GM19397 (cell line): ENCODE measurements around the gene SLC28A2.
"Not testable (repeated sequence)": the region's sequence is repeated elsewhere in the genome, so short reads cannot be mapped to it uniquely, and the experiment has no call there.

ENCODE experiments used
- ATAC-seq: cut with Tn5 transposase; IDR thresholded peaks from one replicate; pipeline ENCODE4 v1.9.1; 2021; ENCODE audit warnings: mild to moderate bottlenecking, moderate library complexity; ENCODE audit not compliant: unreplicated experiment

SLC28A2 gene, protein sequence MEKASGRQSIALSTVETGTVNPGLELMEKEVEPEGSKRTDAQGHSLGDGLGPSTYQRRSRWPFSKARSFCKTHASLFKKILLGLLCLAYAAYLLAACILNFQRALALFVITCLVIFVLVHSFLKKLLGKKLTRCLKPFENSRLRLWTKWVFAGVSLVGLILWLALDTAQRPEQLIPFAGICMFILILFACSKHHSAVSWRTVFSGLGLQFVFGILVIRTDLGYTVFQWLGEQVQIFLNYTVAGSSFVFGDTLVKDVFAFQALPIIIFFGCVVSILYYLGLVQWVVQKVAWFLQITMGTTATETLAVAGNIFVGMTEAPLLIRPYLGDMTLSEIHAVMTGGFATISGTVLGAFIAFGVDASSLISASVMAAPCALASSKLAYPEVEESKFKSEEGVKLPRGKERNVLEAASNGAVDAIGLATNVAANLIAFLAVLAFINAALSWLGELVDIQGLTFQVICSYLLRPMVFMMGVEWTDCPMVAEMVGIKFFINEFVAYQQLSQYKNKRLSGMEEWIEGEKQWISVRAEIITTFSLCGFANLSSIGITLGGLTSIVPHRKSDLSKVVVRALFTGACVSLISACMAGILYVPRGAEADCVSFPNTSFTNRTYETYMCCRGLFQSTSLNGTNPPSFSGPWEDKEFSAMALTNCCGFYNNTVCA

DNA sequence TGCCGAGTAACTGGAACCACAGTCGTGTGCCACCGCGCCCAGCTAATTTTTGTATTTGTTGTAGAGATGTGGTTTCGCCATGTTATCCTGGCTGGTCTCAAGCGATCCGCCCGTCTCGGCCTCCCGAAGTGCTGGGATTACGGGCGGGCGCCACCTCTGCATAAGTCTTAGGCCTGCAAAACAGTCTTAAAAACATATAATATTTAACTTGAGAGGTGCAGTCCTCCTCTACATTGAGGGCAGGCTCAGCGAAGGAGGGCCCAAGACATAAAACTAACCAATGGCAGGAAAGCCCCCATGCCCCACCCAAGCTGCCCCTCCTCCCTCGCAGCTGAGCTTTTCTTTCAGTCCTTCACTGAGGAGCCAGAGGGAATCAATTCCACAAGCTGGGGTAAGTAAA, at the start of gene SLC28A2:
Gene SLC28A2 (plus strand): TSS at position 347 of the 400 bp plus-strand sequence. CDS start 982 bp downstream, outside the sequence.
- ATAC-seq, result no peak

DNA sequence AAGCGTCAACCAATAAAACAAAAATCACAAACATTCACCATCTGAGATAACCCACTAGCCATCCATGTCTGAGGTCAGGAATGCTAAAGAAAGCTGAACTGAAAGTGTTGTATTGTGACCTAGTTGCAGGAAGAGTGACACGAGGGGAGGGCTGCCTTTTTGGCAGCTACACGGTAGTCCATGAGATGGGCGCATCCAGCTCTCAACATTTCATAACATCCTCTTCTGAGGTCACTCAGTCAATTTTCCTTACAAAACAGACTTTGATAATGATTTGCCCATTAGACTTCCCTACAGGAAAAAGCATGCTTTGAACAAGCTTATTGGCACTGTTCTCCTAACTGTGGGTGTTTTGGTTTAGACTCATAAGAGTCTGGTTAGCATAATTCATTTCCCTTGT, 48.9 kb upstream of the SLC28A2 start:
- ATAC-seq, result no peak

DNA sequence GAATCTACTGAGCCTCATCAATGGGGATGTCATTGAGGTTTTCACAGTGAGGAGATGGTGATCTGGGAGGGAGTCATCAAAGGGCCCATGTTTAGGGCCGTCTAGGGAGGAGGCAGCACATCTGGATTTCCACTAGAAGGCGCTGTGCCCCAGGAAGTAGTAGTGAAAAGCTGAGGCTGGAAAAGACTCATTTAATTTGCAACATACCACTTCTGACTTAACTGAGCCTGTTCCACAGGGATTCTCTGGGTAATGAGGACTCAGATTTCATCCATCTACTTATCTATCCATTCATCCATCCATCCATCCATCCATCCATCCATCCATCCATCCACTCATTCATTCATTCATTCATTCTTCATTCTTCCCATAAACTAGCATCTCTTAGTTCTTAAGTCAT, 46.8 kb upstream of the SLC28A2 start:
- no peak for ATAC-seq

DNA sequence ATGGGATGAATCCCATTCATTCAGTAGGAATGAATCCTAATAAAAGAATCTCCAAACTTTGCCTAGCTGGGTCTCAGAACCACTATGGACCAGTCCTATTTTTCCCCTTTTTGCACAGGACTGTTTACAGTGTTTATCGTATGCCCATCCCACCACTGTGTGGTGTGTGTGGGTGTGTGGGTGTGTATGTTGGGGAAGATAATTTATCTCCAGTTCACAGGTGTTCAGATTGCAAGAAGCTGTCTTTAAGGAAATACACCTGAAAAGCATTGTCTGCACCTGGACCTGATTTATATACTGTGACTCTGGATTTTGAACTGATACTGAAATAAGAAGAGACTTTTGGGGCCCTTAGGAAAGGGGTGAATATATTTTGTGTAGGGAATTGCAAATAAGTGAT, 39.5 kb upstream of the SLC28A2 start:
- no peak for ATAC-seq

DNA sequence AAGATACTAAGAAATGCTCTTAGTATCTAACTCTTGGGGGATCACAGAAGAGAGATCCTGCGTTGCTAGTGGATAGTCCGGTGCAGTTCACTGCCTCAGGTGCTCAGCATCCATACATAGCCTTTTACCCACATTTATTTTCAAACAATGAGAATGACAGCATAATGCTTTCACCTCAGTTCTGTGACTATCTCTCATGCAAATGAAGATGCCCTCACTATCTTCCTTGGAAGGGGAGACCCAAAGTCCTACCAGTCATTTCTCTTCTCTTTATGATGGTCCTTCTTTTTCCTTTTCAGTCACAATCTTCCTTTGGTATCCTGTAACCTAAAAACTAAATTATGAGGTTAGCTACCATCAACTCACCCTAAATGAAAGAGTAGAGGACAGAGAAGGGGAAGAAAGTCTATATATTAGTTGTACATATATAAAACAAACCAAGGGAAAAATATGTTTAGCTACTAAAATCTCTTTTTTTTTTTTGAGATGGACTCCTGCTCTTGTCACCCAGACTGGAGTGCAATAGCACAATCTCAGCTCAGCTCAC, 30.9 kb upstream of the SLC28A2 start:
- ATAC-seq, result no peak

DNA sequence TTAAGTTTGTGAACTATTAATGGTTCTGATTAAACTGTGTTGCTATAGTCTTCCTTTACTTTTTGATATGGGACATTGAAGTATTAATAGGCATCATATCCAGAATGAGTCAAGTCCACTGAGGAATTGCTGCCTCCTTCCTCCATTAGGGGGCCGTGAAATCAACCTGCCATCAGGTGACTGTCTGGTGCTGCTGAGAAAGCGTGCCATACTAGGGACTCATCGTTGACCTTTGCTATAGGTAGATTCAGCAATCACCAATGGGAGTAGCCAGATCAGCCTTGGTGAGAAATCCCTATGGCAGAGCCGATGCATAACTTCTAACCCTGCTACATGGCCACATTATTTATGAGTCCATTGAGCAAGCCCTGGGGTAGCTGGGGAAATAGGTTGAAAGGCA, 30.1 kb upstream of the SLC28A2 start:
- ATAC-seq, result no peak

DNA sequence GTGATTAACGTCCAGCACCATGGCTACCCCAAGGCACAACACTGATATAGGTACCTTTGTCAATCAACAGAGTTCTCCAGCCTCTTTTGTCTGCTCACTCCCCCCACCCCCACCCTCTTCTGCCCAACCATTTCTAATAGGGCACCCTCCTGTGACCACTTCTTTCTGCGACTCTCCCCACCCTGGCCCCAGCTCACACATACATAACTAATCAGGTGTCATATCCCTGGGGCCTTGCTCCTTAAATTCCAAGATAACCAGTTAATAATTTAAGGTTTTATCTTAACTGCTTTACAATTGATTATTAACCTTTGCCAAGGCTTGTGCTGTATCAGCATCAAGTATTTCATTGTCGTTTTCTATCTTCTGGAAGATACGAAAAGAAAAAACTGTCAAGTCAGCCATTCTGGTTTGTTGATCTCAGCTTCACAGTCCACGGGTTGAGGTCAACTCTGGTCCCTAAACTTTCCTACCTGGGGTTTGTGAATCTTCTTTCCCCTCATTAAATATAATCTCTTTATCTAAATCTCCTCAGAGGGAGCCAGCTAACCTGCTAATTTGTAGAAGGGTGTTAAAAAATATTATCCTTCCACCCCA, 27.3 kb upstream of the SLC28A2 start:
- no peak for ATAC-seq

DNA sequence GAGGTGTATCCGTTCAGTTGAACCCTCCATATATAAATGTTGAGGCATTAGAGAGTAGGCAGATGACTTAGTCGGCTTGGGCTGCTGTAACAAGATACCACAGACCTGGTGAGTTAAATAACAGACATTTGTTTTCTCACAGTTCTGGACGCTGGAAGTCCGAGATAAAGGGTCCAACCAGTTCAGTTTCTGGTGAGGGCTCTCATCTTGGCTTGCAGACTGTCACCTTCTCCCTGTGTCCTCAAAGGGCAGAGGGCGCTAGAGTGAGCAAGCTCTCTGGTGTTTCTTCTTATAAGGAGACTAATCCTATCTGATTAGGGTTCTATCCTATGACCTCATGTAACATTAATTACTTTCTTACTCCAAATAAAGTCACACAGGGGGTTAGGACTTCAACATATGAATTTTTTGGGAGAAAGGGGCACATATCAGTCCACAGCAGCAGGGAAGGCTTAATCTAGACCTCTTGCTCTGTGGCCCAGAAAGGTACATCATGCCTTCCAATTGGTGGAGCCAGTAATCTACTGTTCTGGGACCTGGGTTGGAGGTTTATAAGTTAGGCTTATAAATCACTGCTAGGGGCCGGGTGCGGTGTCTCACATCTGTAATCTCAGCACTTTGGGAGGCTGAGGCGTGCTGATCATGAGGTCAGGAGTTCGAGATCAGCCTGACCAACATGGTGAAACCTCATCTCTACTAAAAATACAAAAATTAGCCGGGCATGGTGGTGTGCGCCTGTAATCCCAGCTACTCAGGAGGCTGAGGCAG, 26.3 kb upstream of the SLC28A2 start:
- no peak for ATAC-seq

DNA sequence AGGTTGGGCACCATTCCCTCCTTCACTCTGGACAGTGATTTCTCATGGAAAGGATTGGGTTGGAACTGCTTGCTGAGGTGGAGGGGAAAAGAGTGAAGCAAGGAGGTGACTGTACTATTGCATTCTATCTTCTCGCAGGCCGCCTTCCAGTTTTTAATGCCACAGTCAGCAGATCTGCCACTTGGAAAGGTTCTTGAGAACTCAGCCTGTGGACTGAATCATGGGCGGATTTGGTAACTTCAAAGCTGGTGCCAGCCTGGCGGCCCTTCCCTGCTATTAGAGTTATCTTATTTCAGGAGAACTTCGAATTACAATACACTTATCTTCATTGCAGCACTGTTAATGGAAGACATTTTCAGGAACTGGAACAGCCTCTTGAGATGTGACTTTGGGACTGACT, 23.1 kb upstream of the SLC28A2 start:
- no peak for ATAC-seq

DNA sequence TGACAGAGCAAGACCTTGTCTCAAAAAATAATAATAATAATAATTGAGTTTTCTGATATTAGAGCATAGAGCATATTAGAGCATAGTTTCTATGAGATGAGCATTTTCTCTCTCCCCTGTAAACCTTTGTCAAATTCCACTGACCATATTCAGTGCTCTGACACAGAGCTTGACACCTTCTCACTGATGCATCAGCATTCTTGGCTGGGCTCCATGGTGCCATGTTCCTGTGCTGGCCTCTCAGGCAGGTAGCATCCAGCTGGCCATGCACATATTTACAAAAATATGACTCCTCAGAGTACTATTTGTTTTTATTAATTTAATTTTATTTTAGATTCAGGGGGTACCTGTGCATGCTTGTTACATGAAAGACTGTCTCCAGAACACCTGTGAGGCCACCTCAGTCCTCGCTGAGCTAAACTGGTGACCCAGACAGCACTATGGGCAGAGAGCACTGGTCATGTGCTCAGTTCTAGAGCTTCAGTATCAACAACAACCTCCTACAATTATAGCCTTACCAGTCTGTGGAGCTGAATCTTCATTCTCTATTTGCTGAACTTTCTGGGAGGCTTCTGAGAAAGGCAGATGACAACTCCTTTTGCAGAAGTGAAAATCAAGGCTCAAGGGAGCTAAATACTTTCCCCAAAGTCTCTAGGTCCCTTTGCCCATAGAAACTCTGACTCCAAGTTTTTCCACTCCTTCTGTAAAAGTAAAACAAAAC, 21.6 kb upstream of the SLC28A2 start:
- no peak for ATAC-seq

DNA sequence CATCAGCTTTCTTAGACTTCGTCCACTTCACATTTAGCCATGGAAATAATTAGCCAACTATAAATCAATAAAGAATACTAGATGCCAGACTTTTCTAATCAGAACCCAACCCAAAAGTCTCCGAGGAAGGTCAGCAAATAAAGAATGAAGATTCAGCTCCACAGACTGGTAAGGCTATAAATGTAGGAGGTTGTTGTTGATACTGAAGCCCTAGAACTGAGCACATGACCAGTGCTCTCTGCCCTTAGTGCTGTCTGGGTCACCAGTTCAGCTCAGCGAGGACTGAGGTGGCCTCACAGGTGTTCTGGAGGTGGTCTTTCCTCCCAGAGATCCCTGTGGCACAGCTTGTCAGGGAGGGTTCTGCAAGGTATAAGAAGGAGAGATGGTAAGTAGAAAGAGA, 20.9 kb upstream of the SLC28A2 start:
- no peak for ATAC-seq

DNA sequence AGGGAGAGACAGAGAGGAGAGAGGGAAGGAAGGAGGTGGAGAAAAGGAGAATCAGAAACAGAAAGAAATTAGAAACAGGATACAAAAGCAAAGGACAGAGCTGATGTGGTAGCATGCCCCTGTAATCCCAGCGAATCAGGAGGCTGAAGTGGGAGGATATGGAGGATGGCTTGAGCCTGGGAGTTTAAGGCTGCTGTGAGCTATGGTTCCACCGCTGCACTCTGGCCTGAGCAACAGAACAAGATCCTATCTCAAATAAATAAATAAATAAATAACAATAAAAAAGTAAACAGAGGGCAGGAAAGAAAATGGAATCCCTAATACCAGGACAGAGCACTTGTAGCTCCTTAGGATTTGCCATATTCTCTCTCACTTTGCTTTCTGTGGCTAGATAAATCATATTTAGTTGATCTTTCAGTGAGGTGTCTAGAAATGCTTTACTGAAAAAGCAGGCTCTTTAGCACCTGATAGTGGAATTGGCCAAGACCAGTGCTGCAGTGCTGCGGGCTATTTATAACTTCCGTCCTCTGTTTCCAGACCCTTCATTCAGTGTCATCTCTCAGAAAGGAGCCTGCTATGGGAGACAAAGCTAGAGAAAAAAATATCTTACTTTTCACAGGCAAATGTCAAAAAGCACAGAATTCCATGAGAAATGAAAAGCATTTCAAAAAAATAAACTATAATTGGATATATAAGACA, 20.0 kb upstream of the SLC28A2 start:
- no peak for ATAC-seq

DNA sequence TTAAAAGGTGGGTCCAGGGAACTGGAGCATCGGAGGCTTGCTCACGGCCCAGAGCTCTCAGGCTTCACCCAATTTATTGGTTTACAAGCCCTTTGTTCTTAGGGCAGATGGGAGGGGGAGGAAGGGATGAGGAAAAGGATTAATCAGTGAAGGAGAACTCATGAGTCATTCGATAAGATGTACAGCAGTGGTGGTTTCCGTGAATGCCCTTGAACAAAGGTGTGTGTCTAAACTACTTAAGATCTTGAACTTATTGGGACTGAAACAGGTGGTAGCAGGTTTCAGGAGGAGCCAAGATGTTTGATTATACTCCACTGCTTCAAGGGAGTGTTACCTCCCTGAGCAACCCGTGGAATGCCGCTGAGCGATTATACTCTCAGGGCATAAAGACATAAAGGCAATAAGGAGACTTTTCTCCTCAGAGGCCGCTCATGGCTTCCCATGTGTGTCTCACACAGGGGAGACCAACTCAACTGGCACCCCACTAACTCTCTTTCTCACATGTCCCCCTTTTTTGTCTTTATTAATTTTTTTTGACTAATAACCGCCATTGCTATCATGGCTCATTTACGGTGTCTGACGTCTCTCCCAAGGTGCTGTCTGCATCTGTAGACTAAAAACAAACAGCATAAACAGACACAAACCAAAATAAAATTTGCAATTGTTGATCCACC, 17.3 kb upstream of the SLC28A2 start:
- no peak for ATAC-seq

DNA sequence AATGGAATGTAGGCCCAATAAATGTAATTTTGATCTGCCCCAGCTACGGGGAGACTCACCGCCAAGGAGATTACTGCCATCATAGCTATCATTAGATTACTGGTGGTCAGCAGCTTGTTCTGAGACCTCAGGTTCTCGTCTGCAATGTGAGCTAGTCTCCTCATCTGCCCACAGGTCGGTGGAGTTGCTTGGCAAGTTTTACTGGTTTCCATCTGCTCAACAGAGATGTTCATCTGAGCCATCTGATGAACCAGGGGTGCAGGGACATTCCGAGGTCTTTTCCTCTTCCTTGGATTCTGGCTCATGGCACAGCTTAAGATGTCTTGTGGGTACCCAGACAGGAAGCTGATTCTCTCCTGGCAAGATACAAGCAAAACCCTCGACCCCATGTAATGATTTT, 15.2 kb upstream of the SLC28A2 start:
- not testable (repeated sequence) for ATAC-seq

DNA sequence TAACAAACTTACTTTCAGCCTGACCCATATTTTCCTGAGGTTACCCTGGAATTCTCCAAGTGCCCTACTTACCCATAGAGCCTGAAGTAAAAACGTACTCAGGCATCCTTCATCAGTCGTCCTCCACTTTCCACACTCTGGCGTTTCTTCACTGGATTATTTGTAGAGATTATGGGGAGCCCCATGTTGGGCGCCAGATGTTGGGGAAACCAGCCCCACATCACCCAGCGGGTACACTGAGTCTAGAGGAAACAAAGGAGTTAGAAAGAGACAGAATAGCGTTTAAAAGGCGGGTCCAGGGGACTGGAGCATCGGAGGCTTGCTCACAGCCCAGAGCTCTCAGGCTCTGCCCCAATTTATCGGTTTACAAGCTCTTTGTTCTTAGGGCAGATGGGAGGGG, 9.7 kb upstream of the SLC28A2 start:
- no peak for ATAC-seq

DNA sequence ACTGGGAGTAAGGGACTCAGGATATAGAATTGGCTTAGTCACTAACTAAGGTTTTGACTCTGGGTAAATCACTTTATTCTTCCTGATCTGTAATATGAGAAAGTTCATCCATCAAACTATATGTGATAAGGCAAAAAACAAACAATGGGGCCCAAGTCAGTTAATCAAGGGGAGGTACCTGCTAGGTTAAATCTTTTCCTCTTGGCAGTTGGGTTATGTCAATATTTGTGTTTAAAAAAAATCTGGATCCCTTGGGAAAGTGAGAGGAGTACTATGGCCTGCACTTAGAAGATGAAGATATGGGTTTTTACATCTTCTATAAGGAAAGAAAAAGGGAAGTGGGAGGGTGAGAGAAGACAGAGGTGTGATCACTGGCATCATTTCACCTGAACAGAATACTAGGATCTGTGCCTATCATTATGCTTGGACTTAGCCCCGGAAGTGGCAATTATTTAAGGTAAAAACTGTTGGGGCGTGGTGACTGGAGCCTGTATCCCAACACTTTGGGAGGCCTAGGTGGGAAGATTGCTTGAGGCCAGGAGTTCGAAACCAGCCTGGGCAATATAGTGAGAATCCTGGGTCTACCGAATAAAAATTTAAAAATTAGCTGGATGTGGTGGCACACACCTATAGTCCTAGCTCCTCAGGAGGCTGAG, 2.8 kb upstream of the SLC28A2 start:
- ATAC-seq, result no peak

DNA sequence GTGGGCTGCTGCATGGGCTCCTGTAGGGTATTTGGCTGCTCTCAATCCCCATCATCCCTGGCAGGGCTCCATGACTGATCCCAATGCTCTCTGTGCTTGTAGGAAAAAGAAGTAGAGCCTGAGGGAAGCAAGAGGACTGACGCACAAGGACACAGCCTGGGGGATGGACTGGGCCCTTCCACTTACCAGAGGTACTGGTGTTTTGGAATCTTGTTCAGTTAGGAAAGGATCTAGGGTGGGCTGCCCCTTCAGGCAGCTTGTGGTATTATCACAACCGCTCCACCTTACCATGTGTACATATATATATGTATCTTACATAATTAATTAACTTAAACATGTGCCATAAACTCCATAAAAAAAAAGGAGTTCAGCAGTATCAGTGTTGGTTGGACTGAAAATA, 1.3 kb downstream of the SLC28A2 start:
- ATAC-seq, result no peak

DNA sequence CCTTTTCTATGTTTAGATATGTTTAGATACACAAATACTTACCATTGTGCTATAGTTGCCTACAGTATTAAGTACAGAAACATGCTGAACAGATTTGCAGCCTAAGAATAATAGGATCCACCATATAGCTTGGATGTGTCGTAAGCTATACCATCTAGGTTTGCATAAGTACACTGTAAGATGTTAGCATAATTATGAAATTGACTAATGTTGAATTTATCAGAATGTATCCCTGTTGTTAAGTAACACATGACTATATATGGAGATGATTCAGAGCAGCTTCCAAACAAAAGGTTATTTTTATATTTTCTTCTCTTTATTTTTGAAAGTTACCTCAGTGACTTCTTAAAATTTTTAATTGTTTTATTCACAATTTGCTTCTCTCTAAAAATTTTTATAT, 2.4 kb downstream of the SLC28A2 start:
- ATAC-seq, result no peak

DNA sequence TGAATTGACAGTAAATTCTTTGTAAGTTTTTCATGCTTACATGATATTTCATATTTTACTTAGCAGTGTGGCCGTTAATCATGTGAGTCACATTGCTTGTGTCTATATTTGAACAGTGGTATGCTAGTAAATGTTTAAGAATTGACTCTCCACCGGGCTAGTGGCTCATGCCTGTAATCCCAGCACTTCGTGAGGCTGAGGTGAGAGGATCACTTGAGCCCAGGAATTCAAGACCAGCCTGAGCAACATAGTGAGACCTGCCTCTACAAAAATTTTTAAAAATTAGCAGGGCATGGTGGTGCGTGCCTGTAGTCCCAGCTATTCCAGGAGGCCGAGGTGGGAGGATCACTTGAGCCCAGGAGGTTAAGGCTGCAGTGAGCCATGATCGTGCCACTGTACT, 2.8 kb downstream of the SLC28A2 start:
- not testable (repeated sequence) for ATAC-seq
